NOMO-1 treated with DMSO at 0.1 percent for 48 hours (cell line): ENCODE measurements around the gene CDR2L.
A peak's percentile ranks its signal among the peaks of the same experiment; 100 is the strongest.
"Not testable (repeated sequence)": the region's sequence is repeated elsewhere in the genome, so short reads cannot be mapped to it uniquely, and the experiment has no call there.

Source experiments
- DNase-seq: peaks from one replicate; lab custom pipeline; 2025; ENCODE audit not compliant: unreplicated experiment; lab: John Stamatoyannopoulos, UW

CDR2L gene

GRCh38 chr17:75008373-75008772 is 20.9 kb downstream of the CDR2L start:
- DNase-seq: no peak

- DNase-seq: no peak
These were observed 21.8 kb downstream of the CDR2L start for GRCh38 chr17:75009139-75009724.

GRCh38 chr17:75010683-75011400 is 23.4 kb downstream of the CDR2L start:
- no peak for DNase-seq

GRCh38 chr17:75011401-75012095 is 24.1 kb downstream of the CDR2L start:
- DNase-seq: no peak

- no peak for DNase-seq
These were observed 24.6 kb downstream of the CDR2L start for GRCh38 chr17:75012096-75012345.

GRCh38 chr17:75012346-75013091 is 25.1 kb downstream of the CDR2L start, which contains the start of gene MRPL58:
MRPL58 (plus strand) TSS chr17:75012670; CDS start chr17:75012687, 17 bp downstream.
- DNase-seq: peak; percentile 79

- no peak for DNase-seq
These were observed 25.7 kb downstream of the CDR2L start for GRCh38 chr17:75013092-75013559.

- no peak for DNase-seq
These were observed 31.7 kb downstream of the CDR2L start for GRCh38 chr17:75019146-75019545.

GRCh38 chr17:75019710-75020109 is 32.3 kb downstream of the CDR2L start:
- DNase-seq: no peak

- no peak for DNase-seq
These were observed 33.1 kb downstream of the CDR2L start for GRCh38 chr17:75020331-75021110.

GRCh38 chr17:75024686-75025397 is 37.4 kb downstream of the CDR2L start:
- peak; percentile 17 for DNase-seq

GRCh38 chr17:75025398-75025734 is 37.9 kb downstream of the CDR2L start:
- DNase-seq: peak; percentile 17

GRCh38 chr17:75026650-75027049 is 39.2 kb downstream of the CDR2L start:
- DNase-seq: not testable (repeated sequence)

GRCh38 chr17:75030161-75030560 is 42.7 kb downstream of the CDR2L start:
- no peak for DNase-seq

GRCh38 chr17:75031972-75032719 is 44.7 kb downstream of the CDR2L start:
- DNase-seq: no peak

GRCh38 chr17:75032720-75033280 is 45.4 kb downstream of the CDR2L start:
- no peak for DNase-seq

- DNase-seq: peak; percentile 50
These were observed 46.2 kb downstream of the CDR2L start for GRCh38 chr17:75033346-75034235.

- peak; percentile 87 for DNase-seq
These were observed 46.9 kb downstream of the CDR2L start for GRCh38 chr17:75034236-75034908.
